K562 (cell line): ENCODE measurements around the gene SLC39A11. TPM values are rescaled to one million over a fixed set of nuclear protein-coding genes. Genes with fewer than 3 reads are reported as not detected.

ENCODE experiments used
- ATAC-seq: fragments of 200-7000 bp; cut with Tn5 transposase; 3 replicates; pipeline ENCODE4 v1.9.1; 2020; ENCODE audit warnings: moderate library complexity
- BruUV-seq: library from RNA; stranded (reverse); fragments of 400-500 nt; replicated peaks from 2 replicates; lab custom pipeline; 2021; lab: Mats Ljungman, UMichigan
- CTCF ChIA-PET: fragments of 300-600 bp; formaldehyde crosslinking; extraction: SDS; loops from one replicate; lab custom pipeline; 2021; ENCODE audit warnings: low intra/inter-chr PET ratio; lab: Yijun Ruan, JAX
- POLR2A ChIA-PET: fragments of 300-600, 350-650 bp; sonication (Branson Sonifier 250); formaldehyde crosslinking; extraction: SDS; loops from one replicate; lab custom pipeline; 2021; ENCODE audit warnings: antibody characterized with exemption, inconsistent platforms; lab: Yijun Ruan, JAX
- DNase-seq, 4 experiments: peaks; one replicate each; pipeline versions ENCODE4 v3.0.0 to v3.0.0-alpha.2; 2011 to 2018; ENCODE audit warnings: low spot score in 3 of 4, mixed read lengths in 3 of 4; ENCODE audit errors: extremely low read depth in 1 of 4
- FAIRE-seq: peaks from 2 replicates; lab custom pipeline; 2011; peaks lifted over from hg19 to GRCh38; lab: Jason Lieb, UNC
- H2AFZ ChIP-seq: 2 replicates; pipeline ENCODE4 v1.6.0; 2011; ENCODE audit warnings: low read depth, low read length, control low read depth, inconsistent platforms
- H3K27ac ChIP-seq: fragments of 200-600 bp; 3 replicates; pipeline ENCODE4 v1.8.0; 2011; ENCODE audit warnings: low read depth, mild to moderate bottlenecking, control low read depth, inconsistent platforms, low read length, moderate library complexity, mixed read lengths; ENCODE audit errors: extremely low read depth
- H3K27me3 ChIP-seq, 2 experiments: fragments of 300-600 bp in 1 of 2; 2 replicates in 1 of 2; 3 replicates in 1 of 2; pipeline versions ENCODE4 v1.6.0 to v1.8.0; 2011; ENCODE audit warnings: inconsistent platforms in 2 of 2, low read length in 2 of 2, mild to moderate bottlenecking in 1 of 2, mixed read lengths in 1 of 2, moderate library complexity in 1 of 2; ENCODE audit not compliant: control insufficient read depth in 2 of 2, insufficient read depth in 2 of 2
- H3K36me3 ChIP-seq: fragments of 300-600 bp; 3 replicates; pipeline ENCODE4 v1.8.0; 2011; ENCODE audit warnings: mild to moderate bottlenecking, low read length, inconsistent platforms; ENCODE audit not compliant: control insufficient read depth, insufficient read depth
- H3K4me1 ChIP-seq, 2 experiments: fragments of 200-600 bp in 1 of 2; replicated peaks in 1 of 2; 2 replicates in 1 of 2; 3 replicates in 1 of 2; pipeline versions ENCODE4 v1.5.1 to v1.8.0; 2011; ENCODE audit warnings: inconsistent platforms in 2 of 2, low read length in 2 of 2, mild to moderate bottlenecking in 1 of 2, mixed read lengths in 1 of 2, moderate library complexity in 1 of 2; ENCODE audit not compliant: control insufficient read depth in 2 of 2, insufficient read depth in 2 of 2
- H3K4me2 ChIP-seq: 2 replicates; pipeline ENCODE4 v1.6.1; 2011; ENCODE audit warnings: low read length, control low read depth, inconsistent platforms, mixed read lengths; ENCODE audit not compliant: insufficient read depth
- H3K4me3 ChIP-seq: fragments of 200-600 bp; sonication (generic), shearing (Covaris generic); 2 replicates; pipeline ENCODE4 v1.5.1; 2016; ENCODE audit warnings: control low read depth, inconsistent platforms
- H3K79me2 ChIP-seq: fragments of 200-600 bp; 3 replicates; pipeline ENCODE4 v1.8.0; 2011; ENCODE audit warnings: low read length, inconsistent platforms; ENCODE audit not compliant: control insufficient read depth, insufficient read depth
- H3K9ac ChIP-seq, 2 experiments: 2 replicates each; pipeline versions ENCODE4 v1.6.0 to v1.6.1; 2011; ENCODE audit warnings: low read depth in 2 of 2, low read length in 2 of 2, control low read depth in 1 of 2, inconsistent platforms in 1 of 2, mild to moderate bottlenecking in 1 of 2, mixed read lengths in 1 of 2; ENCODE audit not compliant: insufficient read depth in 1 of 2
- H3K9me1 ChIP-seq: one replicate; pipeline ENCODE4 v1.6.0; 2011; ENCODE audit warnings: inconsistent platforms, mild to moderate bottlenecking, low read length, moderate library complexity; ENCODE audit not compliant: control insufficient read depth, insufficient read depth
- H3K9me3 ChIP-seq: replicated peaks from 2 replicates; pipeline ENCODE4 v1.5.1; 2011; ENCODE audit warnings: low read depth, low read length, inconsistent platforms; ENCODE audit not compliant: control insufficient read depth, insufficient read depth
- H4K20me1 ChIP-seq: replicated peaks from 2 replicates; pipeline ENCODE4 v1.6.1; 2011; ENCODE audit warnings: low read length, inconsistent platforms, mixed read lengths; ENCODE audit not compliant: control insufficient read depth, insufficient read depth
- PHF20 ChIP-seq: fragments of 450-650 bp; IDR thresholded peaks from 2 replicates; pipeline ENCODE4 v1.6.1; 2018; ENCODE audit not compliant: partially characterized antibody
- ZNF212 ChIP-seq: fragments of 450-650 bp; formaldehyde crosslinking; IDR thresholded peaks from 2 replicates; pipeline ENCODE4 v1.4.0; 2020; ENCODE audit warnings: mild to moderate bottlenecking
- WGBS: fragments of 100-300 bp; shearing (Covaris generic); methylation state at CpG from one replicate; pipeline ENCODE4 v1.1.6; 2016; ENCODE audit warnings: low coverage, mixed read lengths; ENCODE audit not compliant: insufficient coverage; ENCODE audit errors: missing lambda C conversion rate; 5-methylcytosine and 5-hydroxymethylcytosine counted together
- in situ Hi-C: fragments of 300-500 bp; cut with MboI; formaldehyde crosslinking; loops from 4 replicates; pipeline ENCODE4 v1.15.0; 2018; ENCODE audit warnings: inconsistent platforms, mixed read lengths
- intact Hi-C: fragments of 100-400 bp; cut with micrococcal nuclease; formaldehyde crosslinking; loops from 2 replicates; pipeline ENCODE4 v1.14.2; 2022
- polyA plus RNA-seq, 8 experiments: library from polyadenylated mRNA; depleted of rRNA in 4 of 8; stranded (reverse) in 5 of 8; unstranded in 3 of 8; fragments of >200 nt; fragmentation: Nextera tagmentation in 2 of 8; fragmentation: Illumina TruSeq in 1 of 8; extraction: Ambion mirVana in 2 of 8; extraction: Trizol in 1 of 8; gene quantifications; 2 replicates each; pipeline versions ENCODE4 v1.2.1 to v1.2.3, GENCODE V29; 2011 to 2014; ENCODE audit warnings: inconsistent platforms in 1 of 8, missing spikeins in 1 of 8
- total RNA-seq, 7 experiments: library from RNA; depleted of rRNA in 6 of 7; stranded (reverse); fragments of >200 nt in 6 of 7; fragmentation: Illumina TruSeq in 2 of 7; extraction: Trizol in 2 of 7; gene quantifications; 2 replicates each; pipeline versions ENCODE4 v1.2.1 to v1.2.3, GENCODE V29; 2011 to 2021; ENCODE audit warnings: low replicate concordance in 1 of 7
- TF ChIP-seq, protein P1 (sequence below): fragments of 450-650 bp; IDR thresholded peaks from 2 replicates; pipeline ENCODE4 v1.6.1; 2017; ENCODE audit warnings: antibody characterized with exemption

Gene SLC39A11
- total and polyA plus RNA-seq, 9 of the 15 experiments (the other 6 are each of a cell fraction or from before 2014, with no cell fraction given): 10.5 to 26.4 (median 13.4) TPM

DNA sequence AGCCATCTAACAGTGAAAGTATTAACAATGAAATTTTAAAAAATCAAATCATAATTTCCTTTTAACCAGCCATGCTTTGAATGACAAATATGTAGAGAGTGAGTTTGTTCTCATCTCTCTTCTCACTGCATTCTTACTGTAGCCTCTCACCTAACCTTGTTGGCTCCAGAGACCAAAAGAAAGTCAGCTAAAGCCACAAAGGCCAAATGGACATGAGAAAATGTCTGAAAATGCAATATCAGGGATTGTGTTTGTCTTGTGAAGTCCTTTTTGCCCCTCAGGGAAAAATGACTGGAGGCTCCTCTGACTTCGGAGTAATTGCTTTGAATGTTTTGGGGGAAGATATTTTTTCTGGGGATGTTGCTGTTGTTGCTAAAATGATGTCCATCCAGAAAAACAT, 166.3 kb downstream of the SLC39A11 start:
- ATAC-seq (no peak), DNase-seq (no peak), FAIRE-seq (no peak)
- Histone ChIP-seq H3K4me2 (no peak overlapping the region), H3K9me1 (no peaks in the 10 kb centered on the region), H3K79me2 (no peaks in the 10 kb centered on the region), H3K9ac (no peak overlapping the region), H3K36me3 (no peaks in the 10 kb centered on the region), H3K4me3 (no peak overlapping the region), H4K20me1 (no peaks in the 10 kb centered on the region; the same call in 1 of the 2 replicates), H2AFZ (no peak overlapping the region), H3K9me3 (no peaks in the 10 kb centered on the region), H3K4me1 (no peaks in the 10 kb centered on the region), H3K27ac (no peak overlapping the region), H3K27me3 (no peaks in the 10 kb centered on the region)
- CTCF ChIA-PET: no interaction called here
- POLR2A ChIA-PET: interaction anchor here (0.9 kb wide), 1 partner anchor 11 kb away, joined by 4 read pairs; no protein-coding TSS in a partner anchor
- no TSS peak for BruUV-seq
- WGBS: 68% methylated on average over 1 of the region's 1 CpG
- in situ Hi-C loops (no loop called here), intact Hi-C loops (no loop called here)
- TF ChIP-seq PHF20: no peak

DNA sequence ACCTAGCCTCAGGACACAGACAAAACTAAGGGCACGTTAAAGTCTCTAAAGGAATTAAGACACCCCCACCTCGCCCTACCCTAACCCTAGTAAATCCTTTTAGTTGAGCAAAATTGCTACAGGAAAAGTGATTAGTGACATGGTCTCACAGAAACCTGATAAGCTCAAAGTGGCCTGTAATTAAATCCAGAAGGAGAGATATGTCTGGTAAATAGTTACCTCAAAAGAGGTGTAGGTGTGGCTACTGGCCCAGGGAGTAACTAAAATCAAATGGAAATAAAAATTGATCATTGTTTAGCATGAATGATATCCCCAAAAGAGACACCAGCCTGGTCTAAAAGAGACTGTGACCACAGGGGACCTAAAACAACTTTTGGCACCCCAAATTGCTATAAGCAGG, 168.3 kb downstream of the SLC39A11 start:
- Histone ChIP-seq H3K9me3 (no peaks in the 10 kb centered on the region), H3K79me2 (no peaks in the 10 kb centered on the region), H4K20me1 (no peaks in the 10 kb centered on the region), H3K36me3 (no peaks in the 10 kb centered on the region), H3K27me3 (no peaks in the 10 kb centered on the region), H3K4me1 (no peaks in the 10 kb centered on the region), H3K9ac (no peak overlapping the region), H3K27ac (no peak overlapping the region), H2AFZ (no peak overlapping the region), H3K4me2 (no peak overlapping the region), H3K4me3 (no peak overlapping the region), H3K9me1 (no peaks in the 10 kb centered on the region)
- FAIRE-seq (no peak), ATAC-seq (no peak), DNase-seq (no peak)
- intact Hi-C loops (no loop called here), in situ Hi-C loops (no loop called here)
- TF ChIP-seq, protein P1, sequence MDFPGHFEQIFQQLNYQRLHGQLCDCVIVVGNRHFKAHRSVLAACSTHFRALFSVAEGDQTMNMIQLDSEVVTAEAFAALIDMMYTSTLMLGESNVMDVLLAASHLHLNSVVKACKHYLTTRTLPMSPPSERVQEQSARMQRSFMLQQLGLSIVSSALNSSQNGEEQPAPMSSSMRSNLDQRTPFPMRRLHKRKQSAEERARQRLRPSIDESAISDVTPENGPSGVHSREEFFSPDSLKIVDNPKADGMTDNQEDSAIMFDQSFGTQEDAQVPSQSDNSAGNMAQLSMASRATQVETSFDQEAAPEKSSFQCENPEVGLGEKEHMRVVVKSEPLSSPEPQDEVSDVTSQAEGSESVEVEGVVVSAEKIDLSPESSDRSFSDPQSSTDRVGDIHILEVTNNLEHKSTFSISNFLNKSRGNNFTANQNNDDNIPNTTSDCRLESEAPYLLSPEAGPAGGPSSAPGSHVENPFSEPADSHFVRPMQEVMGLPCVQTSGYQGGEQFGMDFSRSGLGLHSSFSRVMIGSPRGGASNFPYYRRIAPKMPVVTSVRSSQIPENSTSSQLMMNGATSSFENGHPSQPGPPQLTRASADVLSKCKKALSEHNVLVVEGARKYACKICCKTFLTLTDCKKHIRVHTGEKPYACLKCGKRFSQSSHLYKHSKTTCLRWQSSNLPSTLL: no peak
- no peak for TF ChIP-seq ZNF212 (CRISPR knock-in tag)
- CTCF ChIA-PET: no interaction called here
- WGBS: 63% methylated on average over 1 of the region's 2 CpGs
- BruUV-seq: no TSS peak
- POLR2A ChIA-PET: interaction anchor here (0.6 to 1.4 kb wide), 2 partner anchors 22 to 99 kb away, joined by 3 to 4 read pairs; no protein-coding TSS in a partner anchor
